ENCODE data around the gene THAP4. TPM values are rescaled to one million over a fixed set of nuclear protein-coding genes. Genes with fewer than 3 reads are reported as not detected.

THAP4 gene
- total and polyA plus RNA-seq, 2 of the 13 experiments (the other 11 are each of a cell fraction or from before 2014, with no cell fraction given), result 59.7 to 75.7 TPM

DNA sequence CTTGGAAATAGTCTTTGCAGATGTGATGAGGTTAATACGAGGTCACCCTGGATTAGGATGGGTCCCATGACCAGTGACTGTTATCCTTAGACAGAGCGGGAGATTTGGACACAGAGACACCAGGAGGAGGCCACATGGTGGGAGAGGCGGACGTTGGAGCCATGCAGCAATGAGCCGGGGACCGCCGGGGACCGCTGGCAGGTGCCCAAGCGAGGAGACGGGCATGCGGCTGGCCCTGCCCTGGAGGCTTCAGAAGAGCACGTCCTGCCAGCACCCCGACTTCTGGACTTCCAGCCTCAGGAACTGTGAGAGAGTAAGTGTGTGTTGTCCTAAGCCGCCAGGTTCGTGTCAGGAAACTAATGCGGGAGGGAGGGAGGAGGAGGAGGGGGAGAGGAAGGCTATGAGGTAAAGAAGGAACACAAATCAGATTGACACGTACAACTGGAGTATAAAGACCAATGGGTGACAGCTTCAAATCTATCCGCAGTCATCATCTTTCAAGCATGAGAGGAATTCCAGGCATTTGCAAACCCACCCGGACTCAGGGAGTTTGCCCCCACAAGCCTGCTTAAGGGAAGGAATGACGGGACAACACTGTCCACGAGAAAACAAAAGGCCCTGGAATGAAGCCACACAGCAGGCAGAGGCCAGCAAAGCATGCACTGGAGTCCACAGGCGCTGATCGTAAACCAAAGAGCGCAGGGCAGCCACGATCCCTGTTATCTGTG, 90.0 kb downstream of the THAP4 start (continued):
- TF ChIP-seq, protein P1, sequence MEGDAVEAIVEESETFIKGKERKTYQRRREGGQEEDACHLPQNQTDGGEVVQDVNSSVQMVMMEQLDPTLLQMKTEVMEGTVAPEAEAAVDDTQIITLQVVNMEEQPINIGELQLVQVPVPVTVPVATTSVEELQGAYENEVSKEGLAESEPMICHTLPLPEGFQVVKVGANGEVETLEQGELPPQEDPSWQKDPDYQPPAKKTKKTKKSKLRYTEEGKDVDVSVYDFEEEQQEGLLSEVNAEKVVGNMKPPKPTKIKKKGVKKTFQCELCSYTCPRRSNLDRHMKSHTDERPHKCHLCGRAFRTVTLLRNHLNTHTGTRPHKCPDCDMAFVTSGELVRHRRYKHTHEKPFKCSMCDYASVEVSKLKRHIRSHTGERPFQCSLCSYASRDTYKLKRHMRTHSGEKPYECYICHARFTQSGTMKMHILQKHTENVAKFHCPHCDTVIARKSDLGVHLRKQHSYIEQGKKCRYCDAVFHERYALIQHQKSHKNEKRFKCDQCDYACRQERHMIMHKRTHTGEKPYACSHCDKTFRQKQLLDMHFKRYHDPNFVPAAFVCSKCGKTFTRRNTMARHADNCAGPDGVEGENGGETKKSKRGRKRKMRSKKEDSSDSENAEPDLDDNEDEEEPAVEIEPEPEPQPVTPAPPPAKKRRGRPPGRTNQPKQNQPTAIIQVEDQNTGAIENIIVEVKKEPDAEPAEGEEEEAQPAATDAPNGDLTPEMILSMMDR (CRISPR knock-in tag; IDR thresholded peaks at IDR 0.05), result no peak
- TF ChIP-seq, protein P2, sequence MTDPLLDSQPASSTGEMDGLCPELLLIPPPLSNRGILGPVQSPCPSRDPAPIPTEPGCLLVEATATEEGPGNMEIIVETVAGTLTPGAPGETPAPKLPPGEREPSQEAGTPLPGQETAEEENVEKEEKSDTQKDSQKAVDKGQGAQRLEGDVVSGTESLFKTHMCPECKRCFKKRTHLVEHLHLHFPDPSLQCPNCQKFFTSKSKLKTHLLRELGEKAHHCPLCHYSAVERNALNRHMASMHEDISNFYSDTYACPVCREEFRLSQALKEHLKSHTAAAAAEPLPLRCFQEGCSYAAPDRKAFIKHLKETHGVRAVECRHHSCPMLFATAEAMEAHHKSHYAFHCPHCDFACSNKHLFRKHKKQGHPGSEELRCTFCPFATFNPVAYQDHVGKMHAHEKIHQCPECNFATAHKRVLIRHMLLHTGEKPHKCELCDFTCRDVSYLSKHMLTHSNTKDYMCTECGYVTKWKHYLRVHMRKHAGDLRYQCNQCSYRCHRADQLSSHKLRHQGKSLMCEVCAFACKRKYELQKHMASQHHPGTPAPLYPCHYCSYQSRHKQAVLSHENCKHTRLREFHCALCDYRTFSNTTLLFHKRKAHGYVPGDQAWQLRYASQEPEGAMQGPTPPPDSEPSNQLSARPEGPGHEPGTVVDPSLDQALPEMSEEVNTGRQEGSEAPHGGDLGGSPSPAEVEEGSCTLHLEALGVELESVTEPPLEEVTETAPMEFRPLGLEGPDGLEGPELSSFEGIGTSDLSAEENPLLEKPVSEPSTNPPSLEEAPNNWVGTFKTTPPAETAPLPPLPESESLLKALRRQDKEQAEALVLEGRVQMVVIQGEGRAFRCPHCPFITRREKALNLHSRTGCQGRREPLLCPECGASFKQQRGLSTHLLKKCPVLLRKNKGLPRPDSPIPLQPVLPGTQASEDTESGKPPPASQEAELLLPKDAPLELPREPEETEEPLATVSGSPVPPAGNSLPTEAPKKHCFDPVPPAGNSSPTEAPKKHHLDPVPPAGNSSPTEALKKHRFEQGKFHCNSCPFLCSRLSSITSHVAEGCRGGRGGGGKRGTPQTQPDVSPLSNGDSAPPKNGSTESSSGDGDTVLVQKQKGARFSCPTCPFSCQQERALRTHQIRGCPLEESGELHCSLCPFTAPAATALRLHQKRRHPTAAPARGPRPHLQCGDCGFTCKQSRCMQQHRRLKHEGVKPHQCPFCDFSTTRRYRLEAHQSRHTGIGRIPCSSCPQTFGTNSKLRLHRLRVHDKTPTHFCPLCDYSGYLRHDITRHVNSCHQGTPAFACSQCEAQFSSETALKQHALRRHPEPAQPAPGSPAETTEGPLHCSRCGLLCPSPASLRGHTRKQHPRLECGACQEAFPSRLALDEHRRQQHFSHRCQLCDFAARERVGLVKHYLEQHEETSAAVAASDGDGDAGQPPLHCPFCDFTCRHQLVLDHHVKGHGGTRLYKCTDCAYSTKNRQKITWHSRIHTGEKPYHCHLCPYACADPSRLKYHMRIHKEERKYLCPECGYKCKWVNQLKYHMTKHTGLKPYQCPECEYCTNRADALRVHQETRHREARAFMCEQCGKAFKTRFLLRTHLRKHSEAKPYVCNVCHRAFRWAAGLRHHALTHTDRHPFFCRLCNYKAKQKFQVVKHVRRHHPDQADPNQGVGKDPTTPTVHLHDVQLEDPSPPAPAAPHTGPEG (CRISPR knock-in tag; IDR thresholded peaks at IDR 0.05), result no peak
- TF ChIP-seq RARG (CRISPR knock-in tag; IDR thresholded peaks at IDR 0.05; ENCODE audit: low read depth), result no peak
- TF ChIP-seq ERF (CRISPR knock-in tag; IDR thresholded peaks at IDR 0.05), result 0 out of 2 replicates have a peak, but pooled peaks have one; percentile 14
- peak; percentile 56; the same call in 1 of the 2 replicates for TF ChIP-seq ZNF292 (CRISPR knock-in tag; IDR thresholded peaks at IDR 0.05; ENCODE audit: borderline replicate concordance, low read depth)
- TF ChIP-seq, protein P3, sequence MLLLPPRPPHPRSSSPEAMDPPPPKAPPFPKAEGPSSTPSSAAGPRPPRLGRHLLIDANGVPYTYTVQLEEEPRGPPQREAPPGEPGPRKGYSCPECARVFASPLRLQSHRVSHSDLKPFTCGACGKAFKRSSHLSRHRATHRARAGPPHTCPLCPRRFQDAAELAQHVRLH (CRISPR knock-in tag; IDR thresholded peaks at IDR 0.05; ENCODE audit: borderline replicate concordance, low read depth), result no peak
- TF ChIP-seq FIP1L1 (IDR thresholded peaks at IDR 0.05; ENCODE audit: borderline replicate concordance, insufficient read depth, low read depth, low read length), result no peak
- no peak for TF ChIP-seq RAD21 (CRISPR knock-in tag; IDR thresholded peaks at IDR 0.05)
- TF ChIP-seq, protein P4, sequence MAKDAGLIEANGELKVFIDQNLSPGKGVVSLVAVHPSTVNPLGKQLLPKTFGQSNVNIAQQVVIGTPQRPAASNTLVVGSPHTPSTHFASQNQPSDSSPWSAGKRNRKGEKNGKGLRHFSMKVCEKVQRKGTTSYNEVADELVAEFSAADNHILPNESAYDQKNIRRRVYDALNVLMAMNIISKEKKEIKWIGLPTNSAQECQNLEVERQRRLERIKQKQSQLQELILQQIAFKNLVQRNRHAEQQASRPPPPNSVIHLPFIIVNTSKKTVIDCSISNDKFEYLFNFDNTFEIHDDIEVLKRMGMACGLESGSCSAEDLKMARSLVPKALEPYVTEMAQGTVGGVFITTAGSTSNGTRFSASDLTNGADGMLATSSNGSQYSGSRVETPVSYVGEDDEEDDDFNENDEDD (CRISPR knock-in tag; IDR thresholded peaks at IDR 0.05; ENCODE audit: borderline replicate concordance), result peak; percentile 89; the same call in 1 of the 2 replicates
- no peak for TF ChIP-seq ZFP1 (CRISPR knock-in tag; IDR thresholded peaks at IDR 0.05)
- TF ChIP-seq KLF13 (CRISPR knock-in tag; IDR thresholded peaks at IDR 0.05), result 0 out of 2 replicates have a peak, but pooled peaks have one; percentile 24
- TF ChIP-seq SNAI1 (CRISPR knock-in tag; IDR thresholded peaks at IDR 0.05; ENCODE audit: borderline replicate concordance), result no peak
- TF ChIP-seq NFKB2 (CRISPR knock-in tag; IDR thresholded peaks at IDR 0.05; ENCODE audit: borderline replicate concordance), result peak; percentile 55; the same call in 1 of the 2 replicates
- TF ChIP-seq, protein P5, sequence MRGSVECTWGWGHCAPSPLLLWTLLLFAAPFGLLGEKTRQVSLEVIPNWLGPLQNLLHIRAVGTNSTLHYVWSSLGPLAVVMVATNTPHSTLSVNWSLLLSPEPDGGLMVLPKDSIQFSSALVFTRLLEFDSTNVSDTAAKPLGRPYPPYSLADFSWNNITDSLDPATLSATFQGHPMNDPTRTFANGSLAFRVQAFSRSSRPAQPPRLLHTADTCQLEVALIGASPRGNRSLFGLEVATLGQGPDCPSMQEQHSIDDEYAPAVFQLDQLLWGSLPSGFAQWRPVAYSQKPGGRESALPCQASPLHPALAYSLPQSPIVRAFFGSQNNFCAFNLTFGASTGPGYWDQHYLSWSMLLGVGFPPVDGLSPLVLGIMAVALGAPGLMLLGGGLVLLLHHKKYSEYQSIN (CRISPR knock-in tag; IDR thresholded peaks at IDR 0.05; ENCODE audit: borderline replicate concordance), result no peak
- TF ChIP-seq, protein P6, sequence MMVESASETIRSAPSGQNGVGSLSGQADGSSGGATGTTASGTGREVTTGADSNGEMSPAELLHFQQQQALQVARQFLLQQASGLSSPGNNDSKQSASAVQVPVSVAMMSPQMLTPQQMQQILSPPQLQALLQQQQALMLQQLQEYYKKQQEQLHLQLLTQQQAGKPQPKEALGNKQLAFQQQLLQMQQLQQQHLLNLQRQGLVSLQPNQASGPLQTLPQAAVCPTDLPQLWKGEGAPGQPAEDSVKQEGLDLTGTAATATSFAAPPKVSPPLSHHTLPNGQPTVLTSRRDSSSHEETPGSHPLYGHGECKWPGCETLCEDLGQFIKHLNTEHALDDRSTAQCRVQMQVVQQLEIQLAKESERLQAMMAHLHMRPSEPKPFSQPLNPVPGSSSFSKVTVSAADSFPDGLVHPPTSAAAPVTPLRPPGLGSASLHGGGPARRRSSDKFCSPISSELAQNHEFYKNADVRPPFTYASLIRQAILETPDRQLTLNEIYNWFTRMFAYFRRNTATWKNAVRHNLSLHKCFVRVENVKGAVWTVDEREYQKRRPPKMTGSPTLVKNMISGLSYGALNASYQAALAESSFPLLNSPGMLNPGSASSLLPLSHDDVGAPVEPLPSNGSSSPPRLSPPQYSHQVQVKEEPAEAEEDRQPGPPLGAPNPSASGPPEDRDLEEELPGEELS (CRISPR knock-in tag; IDR thresholded peaks at IDR 0.05), result peak; percentile 28; the same call in 1 of the 2 replicates
- no peak; the same call in 1 of the 2 replicates for TF ChIP-seq ZNF296 (CRISPR knock-in tag; conservative IDR thresholded peaks at IDR 0.05)
